ENCODE results near the gene EME1.
"Not testable (repeated sequence)": the region's sequence is repeated elsewhere in the genome, so short reads cannot be mapped to it uniquely, and the experiment has no call there.

The EME1 gene

GRCh38 chr17:50426472-50426782, 53.4 kb downstream of the EME1 start:
- DNase-seq (ENCODE audit: low spot score) = no peak

GRCh38 chr17:50426814-50427787, 54.1 kb downstream of the EME1 start:
- no peak for DNase-seq (ENCODE audit: low spot score)

GRCh38 chr17:50428126-50428525, 55.1 kb downstream of the EME1 start:
- not testable (repeated sequence) for DNase-seq (ENCODE audit: low spot score)

- DNase-seq (ENCODE audit: low spot score) = no peak
These were observed 55.9 kb downstream of the EME1 start for GRCh38 chr17:50428831-50429424.

- no peak for DNase-seq (ENCODE audit: low spot score)
These were observed 56.8 kb downstream of the EME1 start for GRCh38 chr17:50429793-50430192.

All from putamen (tissue), 1 donor.